Lung (tissue), 12 donors: ENCODE data around the gene IFI27L2. TPM values are rescaled to one million over a fixed set of nuclear protein-coding genes. Genes with fewer than 3 reads are reported as not detected.

Experiments
- ATAC-seq: fragments of 200-7000 bp; cut with Tn5 transposase; one replicate; pipeline ENCODE4 v1.9.1; 2020; ENCODE audit warnings: moderate number of reproducible peaks; ENCODE audit not compliant: insufficient read depth, low FRiP score
- DNase-seq, 3 donors: peaks; one replicate each; pipeline ENCODE4 v3.0.0-alpha.2; 2013 to 2017
- H3K27ac ChIP-seq, 2 donors: one replicate each; pipeline ENCODE4 v1.5.1; 2013; ENCODE audit warnings: mild to moderate bottlenecking in 2 of 2, moderate library complexity in 2 of 2, control low read depth in 1 of 2, inconsistent platforms in 1 of 2, low read depth in 1 of 2, low read length in 1 of 2
- H3K27me3 ChIP-seq, 3 donors: one replicate each; pipeline ENCODE4 v1.5.1; 2013; ENCODE audit warnings: low read length in 2 of 3; ENCODE audit not compliant: control insufficient read depth in 3 of 3, insufficient read depth in 3 of 3
- H3K36me3 ChIP-seq, 4 donors: one replicate each; pipeline ENCODE4 v1.5.1; 2013; ENCODE audit warnings: low read length in 4 of 4, mild to moderate bottlenecking in 1 of 4, moderate library complexity in 1 of 4; ENCODE audit not compliant: control insufficient read depth in 4 of 4, insufficient read depth in 4 of 4
- H3K4me1 ChIP-seq, 5 donors: one replicate each; pipeline ENCODE4 v1.5.1; 2013; ENCODE audit warnings: low read length in 5 of 5, mild to moderate bottlenecking in 2 of 5, moderate library complexity in 1 of 5; ENCODE audit not compliant: control insufficient read depth in 5 of 5, insufficient read depth in 5 of 5
- H3K4me3 ChIP-seq: one replicate; pipeline ENCODE4 v1.5.1; 2013; ENCODE audit warnings: mild to moderate bottlenecking, control low read depth, moderate library complexity
- H3K9ac ChIP-seq, 2 donors: one replicate each; pipeline ENCODE4 v1.5.1; 2013; ENCODE audit warnings: low read length in 2 of 2, control low read depth in 1 of 2; ENCODE audit not compliant: insufficient read depth in 1 of 2
- H3K9me3 ChIP-seq, 4 donors: one replicate each; pipeline ENCODE4 v1.5.1; 2013; ENCODE audit warnings: low read length in 3 of 4, mild to moderate bottlenecking in 1 of 4, moderate library complexity in 1 of 4; ENCODE audit not compliant: control insufficient read depth in 4 of 4, insufficient read depth in 3 of 4
- WGBS, 2 donors: extraction: QIAGEN DNeasy Blood & Tissue Kit; methylation state at CpG; one replicate each; pipeline ENCODE4 v1.1.7; 2013; 5-methylcytosine and 5-hydroxymethylcytosine counted together
- polyA plus RNA-seq, 2 donors: library from polyadenylated mRNA; stranded (reverse); fragments of 200-250 nt; gene quantifications; one replicate each; pipeline ENCODE4 v1.2.1, GENCODE V29; 2013
- total RNA-seq, 2 donors: library from RNA; depleted of rRNA in 1 of 2; stranded (reverse); fragments of >200 nt in 1 of 2; gene quantifications; one replicate each; pipeline ENCODE4 v1.2.1, GENCODE V29; 2014 to 2021
- TF ChIP-seq, protein P1 (sequence below): IDR thresholded peaks from 2 replicates; pipeline ENCODE4 v1.5.1; 2012; ENCODE audit warnings: mild to moderate bottlenecking; ENCODE audit errors: control extremely low read depth, extremely low read depth
- donor health status: control.
- donor health status: control.
- donor health status: Bipolar disorder and iron deficiency.
- donor health status: healthy.
- donor health status: DM: yes; HTN: yes; CAD: no.

The IFI27L2 gene
- total and polyA plus RNA-seq, 4 donors, result 27.2 to 127 (median 73.4) TPM

DNA sequence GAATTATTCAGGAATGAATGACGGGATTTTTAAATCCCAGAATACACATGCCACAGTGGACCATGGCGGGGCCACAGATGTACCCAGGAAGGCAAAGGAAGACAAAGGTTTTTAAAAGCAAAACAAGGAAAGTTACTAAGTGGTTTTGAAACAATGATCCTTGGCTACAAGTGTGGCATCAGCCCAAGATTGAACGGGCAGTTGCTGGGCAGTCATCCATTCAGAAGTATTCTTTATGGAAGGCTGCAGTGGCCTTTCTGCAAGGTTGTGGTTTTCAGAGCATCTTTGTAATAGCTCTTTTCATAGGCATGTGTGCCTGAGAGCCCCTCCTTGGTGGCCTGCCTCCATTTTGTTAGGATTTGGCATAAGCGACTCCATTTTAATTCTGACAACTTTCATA, 32.3 kb downstream of the IFI27L2 start:
- Histone ChIP-seq H3K4me3 (no peak overlapping the region), H3K36me3 (peaks cover 0 to 3% (median under 1%) of the 10 kb centered on the region in 4 donors), H3K27ac (no peak overlapping the region), H3K9ac (no peak overlapping the region), H3K27me3 (no peaks in the 10 kb centered on the region), H3K9me3 (no peaks in the 10 kb centered on the region), H3K4me1 (no peaks in the 10 kb centered on the region)
- WGBS, 2 donors, result 89 to 98% methylated on average over 4 of the region's 4 CpGs
- DNase-seq, result no peak
- TF ChIP-seq, protein P1, sequence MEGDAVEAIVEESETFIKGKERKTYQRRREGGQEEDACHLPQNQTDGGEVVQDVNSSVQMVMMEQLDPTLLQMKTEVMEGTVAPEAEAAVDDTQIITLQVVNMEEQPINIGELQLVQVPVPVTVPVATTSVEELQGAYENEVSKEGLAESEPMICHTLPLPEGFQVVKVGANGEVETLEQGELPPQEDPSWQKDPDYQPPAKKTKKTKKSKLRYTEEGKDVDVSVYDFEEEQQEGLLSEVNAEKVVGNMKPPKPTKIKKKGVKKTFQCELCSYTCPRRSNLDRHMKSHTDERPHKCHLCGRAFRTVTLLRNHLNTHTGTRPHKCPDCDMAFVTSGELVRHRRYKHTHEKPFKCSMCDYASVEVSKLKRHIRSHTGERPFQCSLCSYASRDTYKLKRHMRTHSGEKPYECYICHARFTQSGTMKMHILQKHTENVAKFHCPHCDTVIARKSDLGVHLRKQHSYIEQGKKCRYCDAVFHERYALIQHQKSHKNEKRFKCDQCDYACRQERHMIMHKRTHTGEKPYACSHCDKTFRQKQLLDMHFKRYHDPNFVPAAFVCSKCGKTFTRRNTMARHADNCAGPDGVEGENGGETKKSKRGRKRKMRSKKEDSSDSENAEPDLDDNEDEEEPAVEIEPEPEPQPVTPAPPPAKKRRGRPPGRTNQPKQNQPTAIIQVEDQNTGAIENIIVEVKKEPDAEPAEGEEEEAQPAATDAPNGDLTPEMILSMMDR, result no peak
- ATAC-seq, result no peak

DNA sequence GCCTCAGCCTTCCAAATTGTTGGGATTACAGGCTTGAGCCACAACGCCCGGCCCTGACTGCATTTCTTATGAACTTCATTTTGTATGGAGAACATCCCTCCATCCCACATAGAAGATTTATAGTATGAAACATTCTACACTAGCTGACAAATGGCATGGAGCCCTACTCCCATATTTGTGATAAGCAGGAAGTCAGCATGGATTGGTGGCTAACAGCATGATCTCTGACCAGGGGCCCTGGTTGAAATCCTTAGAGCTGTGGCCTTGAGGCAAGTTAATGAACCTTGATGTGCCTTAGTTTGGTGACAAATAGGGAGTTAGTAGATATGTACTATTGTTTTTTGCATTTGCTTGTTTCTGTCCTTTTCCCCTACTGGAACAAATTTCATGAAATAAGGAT, 36.0 kb downstream of the IFI27L2 start:
- H3K4me1 ChIP-seq, result no peaks in the 10 kb centered on the region
- no peak overlapping the region for H3K9ac ChIP-seq
- no peak overlapping the region for H3K27ac ChIP-seq
- no peaks in the 10 kb centered on the region for H3K27me3 ChIP-seq
- H3K9me3 ChIP-seq, result no peaks in the 10 kb centered on the region
- ATAC-seq, result no peak
- H3K4me3 ChIP-seq, result no peak overlapping the region
- H3K36me3 ChIP-seq, result peaks cover 0 to 3% (median under 1%) of the 10 kb centered on the region in 4 donors
- 98 to 100% methylated on average over 2 of the region's 2 CpGs for WGBS, 2 donors
- DNase-seq, result no peak
- TF ChIP-seq, protein P1, result no peak

DNA sequence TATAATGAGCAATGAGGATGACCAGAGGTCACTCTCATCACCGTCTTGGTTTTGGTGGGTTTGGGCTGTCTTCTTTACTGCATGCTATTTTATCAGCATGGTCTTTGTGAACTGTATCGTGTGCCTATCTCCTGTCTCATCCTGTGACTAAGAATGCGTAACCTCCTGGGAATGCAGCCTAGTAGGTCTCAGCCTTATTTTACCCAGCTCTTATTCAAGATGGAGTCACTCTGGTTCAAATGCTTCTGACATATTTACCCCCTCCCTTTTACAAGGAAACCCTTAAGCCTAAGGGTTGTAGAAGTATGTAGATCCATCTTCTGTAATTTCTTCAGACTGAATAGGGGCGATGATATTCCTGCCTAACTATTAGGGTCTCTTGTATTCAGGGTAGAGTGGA, 39.9 kb downstream of the IFI27L2 start:
- H3K27me3 ChIP-seq, result no peaks in the 10 kb centered on the region
- no peaks in the 10 kb centered on the region for H3K4me1 ChIP-seq
- TF ChIP-seq, protein P1, result no peak
- no peaks in the 10 kb centered on the region for H3K9me3 ChIP-seq
- WGBS, 2 donors, result 96 to 97% methylated on average over 4 of the region's 4 CpGs
- no peak overlapping the region for H3K4me3 ChIP-seq
- no peaks in the 10 kb centered on the region for H3K36me3 ChIP-seq
- H3K27ac ChIP-seq, result no peak overlapping the region
- DNase-seq (no peak), ATAC-seq (no peak)
- no peak overlapping the region for H3K9ac ChIP-seq

DNA sequence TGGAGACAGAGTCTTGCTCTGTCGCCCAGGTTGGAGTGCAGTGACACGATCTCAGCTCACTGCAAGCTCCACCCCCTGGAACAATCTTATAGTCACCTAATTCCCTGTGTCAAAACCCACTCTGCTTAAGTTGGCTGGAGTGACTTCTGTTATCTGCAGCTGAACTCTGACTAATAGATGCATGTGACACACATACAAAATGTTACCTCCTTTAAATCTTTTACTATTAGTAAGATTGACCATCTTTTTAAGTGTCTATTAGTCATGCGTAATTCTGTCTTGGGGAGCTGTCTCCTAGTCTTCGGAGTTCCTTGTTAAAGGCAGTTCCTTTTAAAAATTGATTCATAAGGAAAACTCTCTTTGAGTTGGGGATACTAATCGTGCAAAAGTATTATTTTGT, 40.9 kb downstream of the IFI27L2 start:
- ATAC-seq (no peak), DNase-seq (no peak)
- Histone ChIP-seq H3K27me3 (no peaks in the 10 kb centered on the region), H3K4me1 (no peaks in the 10 kb centered on the region), H3K4me3 (no peak overlapping the region), H3K9ac (no peak overlapping the region), H3K9me3 (no peaks in the 10 kb centered on the region), H3K27ac (no peak overlapping the region), H3K36me3 (no peaks in the 10 kb centered on the region)
- TF ChIP-seq, protein P1, result no peak
- 90 to 98% methylated on average over 5 of the region's 5 CpGs for WGBS, 2 donors
